HEK293T (cell line): ENCODE data around the gene SUPT5H.

ENCODE experiments used
- FOXA1 ChIP-seq: fragments of 450-650 bp; IDR thresholded peaks from 2 replicates; pipeline ENCODE4 v1.6.1; 2016; ENCODE audit warnings: mild to moderate bottlenecking
- FOXM1 ChIP-seq: fragments of 450-650 bp; IDR thresholded peaks from 2 replicates; pipeline ENCODE4 v1.6.1; 2017; ENCODE audit warnings: mild to moderate bottlenecking, borderline replicate concordance
- NFRKB ChIP-seq: fragments of 450-650 bp; IDR thresholded peaks from 2 replicates; pipeline ENCODE4 v1.6.1; 2016; ENCODE audit warnings: mild to moderate bottlenecking, moderate library complexity
- PKNOX1 ChIP-seq: fragments of 450-650 bp; IDR thresholded peaks from 2 replicates; pipeline ENCODE4 v1.6.1; 2016
- SP1 ChIP-seq: fragments of 450-650 bp; IDR thresholded peaks from 2 replicates; pipeline ENCODE4 v1.6.1; 2017
- SUZ12 ChIP-seq: fragments of 450-650 bp; IDR thresholded peaks from 2 replicates; pipeline ENCODE4 v1.6.1; 2016; ENCODE audit warnings: mild to moderate bottlenecking
- ZNF384 ChIP-seq: fragments of 450-650 bp; IDR thresholded peaks from 2 replicates; pipeline ENCODE4 v1.6.1; 2016

- TF ChIP-seq SP1, result no peak
- no peak for TF ChIP-seq NFRKB
- TF ChIP-seq FOXA1, result no peak
- no peak for TF ChIP-seq FOXM1
- TF ChIP-seq ZNF384, result no peak
- no peak for TF ChIP-seq SUZ12
- no peak for TF ChIP-seq PKNOX1
These were observed 49.3 kb downstream of the SUPT5H start for GRCh38 chr19:39494661-39495060.
